Measurements from ENCODE around the gene DMD. TPM values are rescaled to one million over a fixed set of nuclear protein-coding genes. Genes with fewer than 3 reads are reported as not detected.

The DMD gene
- polyA plus RNA-seq, 1 donor from 2014 or later: 21.6 TPM

DNA sequence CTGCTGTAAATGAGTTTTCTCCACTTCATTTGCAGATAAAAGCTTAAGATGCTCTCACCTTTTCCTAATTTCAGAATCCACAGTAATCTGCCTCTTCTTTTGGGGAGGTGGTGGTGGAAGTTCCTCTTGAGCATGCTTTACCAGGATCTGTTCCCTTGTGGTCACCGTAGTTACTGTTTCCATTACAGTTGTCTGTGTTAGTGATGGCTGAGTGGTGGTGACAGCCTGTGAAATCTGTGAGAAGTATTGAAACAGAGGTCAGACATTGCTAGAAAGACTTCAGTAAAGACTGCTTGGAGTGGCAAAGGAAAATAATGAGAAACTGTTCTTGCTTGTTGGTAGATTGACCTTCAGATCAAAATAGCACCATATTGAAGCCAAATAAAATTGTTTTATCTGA, 666.2 kb downstream of the DMD start:
- no peak overlapping the region for H3K9ac ChIP-seq (ENCODE audit: low read length)
- H4K20me1 ChIP-seq (ENCODE audit: insufficient read depth): no peaks in the 10 kb centered on the region
- TF ChIP-seq MXI1 (conservative IDR thresholded peaks at IDR 0.05; ENCODE audit: poor library complexity, severe bottlenecking) (no peak), REST (IDR thresholded peaks at IDR 0.05; ENCODE audit: borderline replicate concordance) (no peak), EP300 (conservative IDR thresholded peaks at IDR 0.05; ENCODE audit: poor library complexity, severe bottlenecking) (no peak), SMC3 (conservative IDR thresholded peaks at IDR 0.05; ENCODE audit: poor library complexity) (no peak), EZH2 (IDR thresholded peaks at IDR 0.05; ENCODE audit: borderline replicate concordance, insufficient read depth, low read length, poor library complexity, severe bottlenecking) (no peak), POLR2AphosphoS5 (IDR thresholded peaks at IDR 0.05) (no peak), RAD21 (conservative IDR thresholded peaks at IDR 0.05) (no peak), TAF1 (IDR thresholded peaks at IDR 0.05; ENCODE audit: low read depth) (no peak)
- TF ChIP-seq, protein P1, sequence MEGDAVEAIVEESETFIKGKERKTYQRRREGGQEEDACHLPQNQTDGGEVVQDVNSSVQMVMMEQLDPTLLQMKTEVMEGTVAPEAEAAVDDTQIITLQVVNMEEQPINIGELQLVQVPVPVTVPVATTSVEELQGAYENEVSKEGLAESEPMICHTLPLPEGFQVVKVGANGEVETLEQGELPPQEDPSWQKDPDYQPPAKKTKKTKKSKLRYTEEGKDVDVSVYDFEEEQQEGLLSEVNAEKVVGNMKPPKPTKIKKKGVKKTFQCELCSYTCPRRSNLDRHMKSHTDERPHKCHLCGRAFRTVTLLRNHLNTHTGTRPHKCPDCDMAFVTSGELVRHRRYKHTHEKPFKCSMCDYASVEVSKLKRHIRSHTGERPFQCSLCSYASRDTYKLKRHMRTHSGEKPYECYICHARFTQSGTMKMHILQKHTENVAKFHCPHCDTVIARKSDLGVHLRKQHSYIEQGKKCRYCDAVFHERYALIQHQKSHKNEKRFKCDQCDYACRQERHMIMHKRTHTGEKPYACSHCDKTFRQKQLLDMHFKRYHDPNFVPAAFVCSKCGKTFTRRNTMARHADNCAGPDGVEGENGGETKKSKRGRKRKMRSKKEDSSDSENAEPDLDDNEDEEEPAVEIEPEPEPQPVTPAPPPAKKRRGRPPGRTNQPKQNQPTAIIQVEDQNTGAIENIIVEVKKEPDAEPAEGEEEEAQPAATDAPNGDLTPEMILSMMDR (IDR thresholded peaks at IDR 0.05; ENCODE audit: poor library complexity, severe bottlenecking): no peak
- no peak overlapping the region for H2AFZ ChIP-seq (ENCODE audit: low read depth, low read length)
- no peaks in the 10 kb centered on the region for H3K9me2 ChIP-seq (ENCODE audit: insufficient read depth, low read length)
- H3K9me3 ChIP-seq (ENCODE audit: low read length): no peaks in the 10 kb centered on the region
- no peak overlapping the region for H3K4me2 ChIP-seq (ENCODE audit: low read length)
- H3K27ac ChIP-seq (ENCODE audit: low read length): no peak overlapping the region
- H3K27me3 ChIP-seq (ENCODE audit: insufficient read depth, low read depth, low read length): no peaks in the 10 kb centered on the region
- H3K36me3 ChIP-seq (ENCODE audit: insufficient read depth, low read length): no peaks in the 10 kb centered on the region
- no peaks in the 10 kb centered on the region for H3F3A ChIP-seq (ENCODE audit: insufficient read depth, low read length, poor library complexity, severe bottlenecking)
- no peak overlapping the region for H3K4me3 ChIP-seq (ENCODE audit: low read length)
- H3K79me2 ChIP-seq (replicated peaks; ENCODE audit: insufficient read depth, low read length): no peaks in the 10 kb centered on the region

- Histone ChIP-seq H3K4me2 (ENCODE audit: low read length) (no peak overlapping the region), H3K79me2 (replicated peaks; ENCODE audit: insufficient read depth, low read length) (no peaks in the 10 kb centered on the region), H4K20me1 (ENCODE audit: insufficient read depth) (no peaks in the 10 kb centered on the region), H3K4me3 (ENCODE audit: low read length) (no peak overlapping the region), H3K27me3 (ENCODE audit: insufficient read depth, low read depth, low read length) (no peaks in the 10 kb centered on the region), H3K9ac (ENCODE audit: low read length) (no peak overlapping the region), H3K27ac (ENCODE audit: low read length) (no peak overlapping the region), H3K9me3 (ENCODE audit: low read length) (no peaks in the 10 kb centered on the region), H3F3A (ENCODE audit: insufficient read depth, low read length, poor library complexity, severe bottlenecking) (no peaks in the 10 kb centered on the region), H3K36me3 (ENCODE audit: insufficient read depth, low read length) (no peaks in the 10 kb centered on the region), H3K9me2 (ENCODE audit: insufficient read depth, low read length) (no peaks in the 10 kb centered on the region), H2AFZ (ENCODE audit: low read depth, low read length) (no peak overlapping the region)
- TF ChIP-seq EZH2 (IDR thresholded peaks at IDR 0.05; ENCODE audit: borderline replicate concordance, insufficient read depth, low read length, poor library complexity, severe bottlenecking) (no peak), RAD21 (conservative IDR thresholded peaks at IDR 0.05) (no peak), POLR2AphosphoS5 (IDR thresholded peaks at IDR 0.05) (no peak), MXI1 (conservative IDR thresholded peaks at IDR 0.05; ENCODE audit: poor library complexity, severe bottlenecking) (no peak), SMC3 (conservative IDR thresholded peaks at IDR 0.05; ENCODE audit: poor library complexity) (no peak)
- TF ChIP-seq, protein P1 (IDR thresholded peaks at IDR 0.05; ENCODE audit: poor library complexity, severe bottlenecking): no peak
Observed at GRCh38 chrX:32538554-32538953, 672.8 kb downstream of the DMD start.
